H9 (cell line): ENCODE data around the gene RTN1. TPM values are rescaled to one million over a fixed set of nuclear protein-coding genes. Genes with fewer than 3 reads are reported as not detected.
"Not testable (repeated sequence)": the region's sequence is repeated elsewhere in the genome, so short reads cannot be mapped to it uniquely, and the experiment has no call there.

ENCODE experiments used
- DNase-seq: peaks from one replicate; pipeline ENCODE4 v3.0.0-alpha.2; 2017
- H2AFZ ChIP-seq: one replicate; pipeline ENCODE4 v1.6.1; 2013; ENCODE audit warnings: mild to moderate bottlenecking, low read length, control low read depth, moderate library complexity
- H2AK5ac ChIP-seq: 2 replicates; pipeline ENCODE4 v1.6.1; 2013; ENCODE audit warnings: low read length, control low read depth, mixed read lengths; ENCODE audit not compliant: insufficient read length
- H2BK120ac ChIP-seq: one replicate; pipeline ENCODE4 v1.6.1; 2013; ENCODE audit warnings: low read depth, mild to moderate bottlenecking, low read length, control low read depth, inconsistent platforms; ENCODE audit not compliant: poor library complexity, severe bottlenecking
- H2BK12ac ChIP-seq: 2 replicates; pipeline ENCODE4 v1.6.1; 2013; ENCODE audit warnings: low read length, control low read depth, mixed read lengths, low read depth; ENCODE audit not compliant: insufficient read length
- H2BK15ac ChIP-seq: 2 replicates; pipeline ENCODE4 v1.6.1; 2013; ENCODE audit warnings: low read depth, low read length, control low read depth
- H2BK20ac ChIP-seq: one replicate; pipeline ENCODE4 v1.6.1; 2013; ENCODE audit warnings: low read depth, mild to moderate bottlenecking, low read length, control low read depth, inconsistent platforms; ENCODE audit not compliant: poor library complexity, severe bottlenecking
- H2BK5ac ChIP-seq: 2 replicates; pipeline ENCODE4 v1.6.1; 2013; ENCODE audit warnings: low read length, control low read depth, mixed read lengths; ENCODE audit not compliant: insufficient read length
- H3K14ac ChIP-seq: 2 replicates; pipeline ENCODE4 v1.6.1; 2013; ENCODE audit warnings: low read length, control low read depth; ENCODE audit not compliant: insufficient read depth
- H3K18ac ChIP-seq: 2 replicates; pipeline ENCODE4 v1.6.1; 2013; ENCODE audit warnings: low read depth, mild to moderate bottlenecking, mixed read lengths, low read length, control low read depth; ENCODE audit not compliant: insufficient read length
- H3K23ac ChIP-seq: 2 replicates; pipeline ENCODE4 v1.6.1; 2013; ENCODE audit warnings: low read length, control low read depth, mixed read lengths, low read depth; ENCODE audit not compliant: insufficient read length
- H3K23me2 ChIP-seq: 2 replicates; pipeline ENCODE4 v1.6.1; 2013; ENCODE audit warnings: low read depth, mild to moderate bottlenecking, mixed read lengths, low read length, control low read depth; ENCODE audit not compliant: insufficient read length, poor library complexity, severe bottlenecking
- H3K27ac ChIP-seq: 2 replicates; pipeline ENCODE4 v1.5.1; 2013; ENCODE audit warnings: low read length, control low read depth, mixed read lengths, low read depth; ENCODE audit not compliant: insufficient read length
- H3K27me3 ChIP-seq: 2 replicates; pipeline ENCODE4 v1.6.1; 2013; ENCODE audit warnings: low read length, control low read depth, inconsistent platforms; ENCODE audit not compliant: insufficient read depth
- H3K4ac ChIP-seq: 2 replicates; pipeline ENCODE4 v1.6.1; 2013; ENCODE audit warnings: low read depth, mild to moderate bottlenecking, control low read depth, inconsistent platforms, low read length, moderate library complexity
- H3K4me1 ChIP-seq: 2 replicates; pipeline ENCODE4 v1.6.1; 2013; ENCODE audit warnings: low read length, control low read depth, inconsistent platforms; ENCODE audit not compliant: insufficient read depth
- H3K4me2 ChIP-seq: 2 replicates; pipeline ENCODE4 v1.6.1; 2013; ENCODE audit warnings: low read length, control low read depth, mixed read lengths; ENCODE audit not compliant: insufficient read length, insufficient read depth
- H3K56ac ChIP-seq: 2 replicates; pipeline ENCODE4 v1.6.1; 2013; ENCODE audit warnings: low read depth, mild to moderate bottlenecking, mixed read lengths, low read length, control low read depth; ENCODE audit not compliant: insufficient read length
- H3K79me1 ChIP-seq: 2 replicates; pipeline ENCODE4 v1.6.1; 2013; ENCODE audit warnings: low read depth, mild to moderate bottlenecking, moderate library complexity, low read length, control low read depth, inconsistent platforms; ENCODE audit not compliant: insufficient read depth, poor library complexity, severe bottlenecking
- H3K79me2 ChIP-seq: 2 replicates; pipeline ENCODE4 v1.6.1; 2013; ENCODE audit warnings: low read length, control low read depth, inconsistent platforms; ENCODE audit not compliant: insufficient read depth
- H3K9ac ChIP-seq: 2 replicates; pipeline ENCODE4 v1.6.1; 2013; ENCODE audit warnings: low read length, control low read depth, mixed read lengths; ENCODE audit not compliant: insufficient read length; ENCODE audit errors: extremely low read depth
- H3K9me3 ChIP-seq: one replicate; pipeline ENCODE4 v1.6.1; 2013; ENCODE audit warnings: low read depth, low read length, inconsistent platforms; ENCODE audit not compliant: control insufficient read depth
- H3T11ph ChIP-seq: one replicate; pipeline ENCODE4 v1.6.1; 2013; ENCODE audit warnings: mild to moderate bottlenecking, low read length, control low read depth, inconsistent platforms
- H4K20me1 ChIP-seq: one replicate; pipeline ENCODE4 v1.6.1; 2013; ENCODE audit not compliant: control insufficient read depth, insufficient read length, insufficient read depth
- H4K5ac ChIP-seq: 2 replicates; pipeline ENCODE4 v1.6.1; 2013; ENCODE audit warnings: low read depth, mild to moderate bottlenecking, mixed read lengths, low read length, control low read depth; ENCODE audit not compliant: insufficient read length
- H4K8ac ChIP-seq: replicated peaks from 2 replicates; pipeline ENCODE4 v1.6.1; 2013; ENCODE audit warnings: low read length, control low read depth, mixed read lengths, low read depth; ENCODE audit not compliant: insufficient read length
- H4K91ac ChIP-seq: 2 replicates; pipeline ENCODE4 v1.6.1; 2013; ENCODE audit warnings: low read depth, mild to moderate bottlenecking, moderate library complexity, mixed read lengths, low read length, control low read depth; ENCODE audit not compliant: insufficient read length
- H3K27ac Mint-ChIP-seq, 3 experiments: 2 replicates in 2 of 3; 3 replicates in 1 of 3; pipeline ENCODE4 v1.8.0; 2020 to 2021; ENCODE audit warnings: mixed read lengths in 3 of 3, mild to moderate bottlenecking in 1 of 3, moderate library complexity in 1 of 3
- H3K27me3 Mint-ChIP-seq: 2 replicates; pipeline ENCODE4 v1.8.0; 2021; ENCODE audit warnings: low read depth, mild to moderate bottlenecking, moderate library complexity, mixed read lengths
- H3K36me3 Mint-ChIP-seq, 3 experiments: 2 replicates in 2 of 3; 3 replicates in 1 of 3; pipeline ENCODE4 v1.8.0; 2020 to 2021; ENCODE audit warnings: low read depth in 3 of 3, mixed read lengths in 3 of 3; ENCODE audit not compliant: insufficient read depth in 1 of 3
- H3K4me1 Mint-ChIP-seq, 2 experiments: 2 replicates each; pipeline ENCODE4 v1.8.0; 2020; ENCODE audit warnings: mixed read lengths in 2 of 2
- H3K4me3 Mint-ChIP-seq, 2 experiments: 2 replicates in 1 of 2; 3 replicates in 1 of 2; pipeline ENCODE4 v1.8.0; 2020 to 2021; ENCODE audit warnings: mild to moderate bottlenecking in 2 of 2, mixed read lengths in 2 of 2, moderate library complexity in 1 of 2
- H3K9me3 Mint-ChIP-seq, 2 experiments: 2 replicates in 1 of 2; 3 replicates in 1 of 2; pipeline ENCODE4 v1.8.0; 2020; ENCODE audit warnings: mild to moderate bottlenecking in 2 of 2, mixed read lengths in 2 of 2, moderate library complexity in 1 of 2
- WGBS: extraction: QIAGEN DNeasy Blood & Tissue Kit; methylation state at CpG from one replicate; pipeline ENCODE4 v1.1.7; 2013; ENCODE audit warnings: missing lambda C conversion rate, low lambda C conversion rate, mixed read lengths; ENCODE audit not compliant: insufficient read length; ENCODE audit errors: extremely low coverage; 5-methylcytosine and 5-hydroxymethylcytosine counted together
- total RNA-seq: library from RNA; stranded (reverse); gene quantifications from 2 replicates; pipeline ENCODE4 v1.2.1, GENCODE V29; 2021

RTN1 gene
- total RNA-seq, 1 experiment from 2014 or later = 1.8 TPM

DNA sequence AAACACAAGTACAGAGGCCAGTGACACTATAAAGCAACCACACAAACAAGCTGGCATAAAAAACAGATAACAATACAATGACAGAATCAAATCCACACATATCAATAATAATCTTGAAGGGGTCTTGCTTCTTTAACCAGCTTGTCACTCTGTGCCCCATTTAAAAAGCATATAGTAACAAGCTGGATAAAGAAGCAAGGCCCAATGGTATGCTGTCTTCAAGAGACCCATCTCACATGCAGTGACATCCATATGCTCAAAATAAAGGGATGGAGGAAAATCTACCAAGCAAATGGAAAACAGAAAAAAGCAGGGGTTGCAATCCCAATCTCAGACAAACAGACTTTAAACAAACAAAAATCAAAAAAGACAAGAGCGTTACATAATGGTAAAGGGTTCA is 223.7 kb downstream of the RTN1 start:
- H3K27me3 Mint-ChIP-seq, H3K14ac ChIP-seq, DNase-seq, H3K79me1 ChIP-seq, H3K4me2 ChIP-seq, H3K18ac ChIP-seq, H3K4me1 ChIP-seq, H3K9ac ChIP-seq, H3K9me3 ChIP-seq, H4K20me1 ChIP-seq, H3K27ac ChIP-seq, H2BK120ac ChIP-seq, H3K23me2 ChIP-seq, H3K4me1 Mint-ChIP-seq, H3K4me3 Mint-ChIP-seq, H3K27ac Mint-ChIP-seq, H3K27me3 ChIP-seq, H3T11ph ChIP-seq, H4K5ac ChIP-seq, H3K79me2 ChIP-seq, H4K8ac ChIP-seq, H4K91ac ChIP-seq, H2AFZ ChIP-seq, H2BK12ac ChIP-seq, H2BK20ac ChIP-seq, H2AK5ac ChIP-seq, H3K56ac ChIP-seq, H3K23ac ChIP-seq, H3K4ac ChIP-seq, H2BK15ac ChIP-seq, H2BK5ac ChIP-seq: not testable (repeated sequence)
- WGBS = no CpG with 5 or more reads among the region's 1 CpG
- peaks cover 0 to 15% (median 8%) of the 10 kb centered on the region in 3 experiments; a peak in 5 of 7 replicates for H3K36me3 Mint-ChIP-seq
- peaks cover 54 to 55% of the 10 kb centered on the region in 2 experiments for H3K9me3 Mint-ChIP-seq
